SK-N-MC (cell line): Measurements from ENCODE around the gene NR2F1-AS1.

Source experiments
- DNase-seq: peaks from one replicate; pipeline ENCODE4 v3.0.0-alpha.2; 2011; ENCODE audit warnings: low read depth, low spot score
- H3K27ac ChIP-seq: fragments of 200-600 bp; sonication (generic); 2 replicates; pipeline ENCODE4 v1.5.1; 2016; ENCODE audit warnings: mixed run types
- H3K36me3 ChIP-seq: fragments of 200-600 bp; sonication (generic); 2 replicates; pipeline ENCODE4 v1.6.1; 2017; ENCODE audit warnings: antibody characterized with exemption, low read length, mixed read lengths; ENCODE audit not compliant: insufficient read depth
- H3K4me3 ChIP-seq: fragments of 200-600 bp; sonication (generic); 2 replicates; pipeline ENCODE4 v1.5.1; 2016
- H3K9ac ChIP-seq: fragments of 200-600 bp; sonication (generic); 2 replicates; pipeline ENCODE4 v1.8.0; 2017; ENCODE audit warnings: mixed run types, mixed read lengths; ENCODE audit not compliant: insufficient read length
- H3K9me3 ChIP-seq: fragments of 200-600 bp; sonication (generic); 2 replicates; pipeline ENCODE4 v1.6.1; 2017; ENCODE audit warnings: low read depth, mild to moderate bottlenecking, antibody characterized with exemption, low read length, moderate library complexity, mixed read lengths
- EZH2 ChIP-seq: fragments of 200-600 bp; sonication (generic); IDR thresholded peaks from one replicate; pipeline ENCODE4 v1.6.1; 2017; ENCODE audit warnings: antibody characterized with exemption
- FOXP2 ChIP-seq: optimal IDR thresholded peaks from 2 replicates; pipeline ENCODE3; 2011; ENCODE audit warnings: mild to moderate bottlenecking, moderate library complexity; ENCODE audit not compliant: insufficient read depth; ENCODE audit errors: extremely low read length, control extremely low read depth
- POLR2AphosphoS5 ChIP-seq: IDR thresholded peaks from 2 replicates; pipeline ENCODE4 v1.6.1; 2012; ENCODE audit warnings: mild to moderate bottlenecking, low read depth, low read length, borderline replicate concordance

NR2F1-AS1 gene

GRCh38 chr5:93594591-93595419 lies 13.8 kb upstream of the NR2F1-AS1 start:
- no peak for DNase-seq
- Histone ChIP-seq H3K27ac (no peak overlapping the region), H3K4me3 (no peak overlapping the region), H3K9me3 (no peaks in the 10 kb centered on the region), H3K9ac (no peak overlapping the region), H3K36me3 (peaks cover 13% of the 10 kb centered on the region)
- no peak for TF ChIP-seq EZH2
- TF ChIP-seq FOXP2: no peak
- no peak for TF ChIP-seq POLR2AphosphoS5

GRCh38 chr5:93593476-93594131 lies 12.6 kb upstream of the NR2F1-AS1 start:
- H3K36me3 ChIP-seq: peaks cover 16% of the 10 kb centered on the region
- TF ChIP-seq EZH2 (no peak), POLR2AphosphoS5 (no peak), FOXP2 (no peak)
- H3K9me3 ChIP-seq: no peaks in the 10 kb centered on the region
- H3K4me3 ChIP-seq: no peak overlapping the region
- no peak overlapping the region for H3K27ac ChIP-seq
- H3K9ac ChIP-seq: no peak overlapping the region
- DNase-seq: no peak

- no peaks in the 10 kb centered on the region for H3K9me3 ChIP-seq
- no peak overlapping the region for H3K27ac ChIP-seq
- H3K36me3 ChIP-seq: peaks cover 19% of the 10 kb centered on the region
- no peak for DNase-seq
- TF ChIP-seq FOXP2 (no peak), EZH2 (no peak)
- no peak overlapping the region for H3K4me3 ChIP-seq
- no peak overlapping the region for H3K9ac ChIP-seq
Measured at GRCh38 chr5:93592883-93593282, 11.9 kb upstream of the NR2F1-AS1 start.

DNA sequence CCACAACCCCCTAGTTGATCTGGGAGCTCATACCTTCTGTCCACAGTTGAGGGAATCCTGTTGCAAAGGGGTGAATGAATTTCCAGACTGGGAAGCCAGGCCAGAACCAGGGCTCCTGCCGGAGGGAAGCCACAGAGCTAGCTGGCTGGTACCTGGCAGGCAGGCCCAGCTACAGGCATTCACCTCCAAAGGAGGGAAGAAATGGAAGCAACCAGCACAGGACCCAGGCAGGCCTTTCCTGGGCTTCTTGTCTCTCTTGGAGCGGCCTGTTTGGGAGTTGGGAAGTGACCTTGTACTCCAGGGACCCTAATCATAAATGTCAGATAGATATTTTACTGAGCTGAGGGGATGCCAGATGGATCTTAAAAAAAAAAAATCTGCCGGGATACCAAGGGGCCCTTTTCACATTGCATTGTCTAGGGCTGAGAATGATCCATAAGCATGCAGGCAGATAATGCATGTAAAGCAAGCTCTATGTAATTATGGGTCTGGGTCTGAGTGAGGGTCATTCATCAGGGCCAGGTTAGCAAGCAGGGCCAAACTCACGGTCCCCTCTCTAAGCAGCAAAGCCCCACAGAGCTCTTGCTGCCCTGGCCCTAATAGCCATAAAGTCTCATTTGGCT lies 10.4 kb upstream of the NR2F1-AS1 start:
- no peak for TF ChIP-seq EZH2
- no peak for TF ChIP-seq FOXP2
- TF ChIP-seq POLR2AphosphoS5: no peak
- Histone ChIP-seq H3K27ac (no peak overlapping the region), H3K9me3 (no peaks in the 10 kb centered on the region), H3K4me3 (no peak overlapping the region), H3K36me3 (peaks cover 22% of the 10 kb centered on the region), H3K9ac (no peak overlapping the region)
- DNase-seq: no peak

DNA sequence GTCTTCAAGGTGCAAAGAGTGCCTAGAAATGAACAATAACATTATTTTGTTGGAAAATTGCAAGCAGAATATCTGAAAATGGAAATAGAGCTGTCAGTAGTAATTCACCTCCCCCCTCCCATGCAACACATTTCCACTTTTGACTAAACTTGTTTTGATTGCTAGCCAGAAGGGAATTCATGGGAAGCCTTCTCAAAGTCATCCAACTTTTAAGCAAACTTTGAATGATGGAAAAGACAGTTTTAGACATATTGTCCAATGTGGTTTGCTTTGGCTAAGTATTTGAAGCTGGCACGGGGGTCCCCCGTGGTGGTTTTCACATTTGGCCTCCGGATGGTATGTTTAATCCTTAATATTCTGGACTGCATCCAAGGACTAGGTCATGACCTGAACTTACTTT lies 9.5 kb upstream of the NR2F1-AS1 start:
- peaks cover 22% of the 10 kb centered on the region for H3K36me3 ChIP-seq
- no peak overlapping the region for H3K9ac ChIP-seq
- TF ChIP-seq FOXP2: no peak
- TF ChIP-seq EZH2: no peak
- TF ChIP-seq POLR2AphosphoS5: no peak
- DNase-seq: no peak
- H3K4me3 ChIP-seq: no peak overlapping the region
- no peaks in the 10 kb centered on the region for H3K9me3 ChIP-seq
- H3K27ac ChIP-seq: no peak overlapping the region

DNA sequence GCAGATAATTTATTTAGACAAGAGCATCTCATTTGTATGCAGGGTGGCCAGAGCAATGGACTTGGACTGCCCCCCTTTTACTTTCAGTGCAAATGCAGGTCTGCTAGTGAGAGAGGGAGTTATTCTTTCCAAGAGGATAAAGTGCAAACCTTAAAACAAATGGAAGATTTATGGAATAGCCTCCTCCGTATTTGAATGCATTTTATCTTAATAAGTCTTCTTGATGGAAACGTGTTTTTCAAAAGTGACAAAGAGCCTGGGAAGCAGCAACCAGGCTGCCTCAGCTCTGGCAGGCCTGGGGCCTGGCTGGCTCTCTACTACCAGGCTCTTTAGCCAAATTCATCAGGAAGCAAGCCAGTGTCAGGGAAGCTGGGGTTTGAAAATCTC lies 8.8 kb upstream of the NR2F1-AS1 start:
- Histone ChIP-seq H3K36me3 (peaks cover 22% of the 10 kb centered on the region), H3K9ac (no peak overlapping the region), H3K27ac (no peak overlapping the region), H3K9me3 (no peaks in the 10 kb centered on the region), H3K4me3 (no peak overlapping the region)
- TF ChIP-seq FOXP2: no peak
- TF ChIP-seq EZH2: no peak
- no peak for TF ChIP-seq POLR2AphosphoS5
- DNase-seq: no peak

GRCh38 chr5:93589152-93589828 lies 8.3 kb upstream of the NR2F1-AS1 start:
- no peak overlapping the region for H3K27ac ChIP-seq
- no peak overlapping the region for H3K9ac ChIP-seq
- no peak for DNase-seq
- H3K4me3 ChIP-seq: no peak overlapping the region
- no peaks in the 10 kb centered on the region for H3K9me3 ChIP-seq
- TF ChIP-seq POLR2AphosphoS5: no peak
- TF ChIP-seq EZH2: no peak
- no peak for TF ChIP-seq FOXP2
- peaks cover 16% of the 10 kb centered on the region for H3K36me3 ChIP-seq
